Left kidney (tissue), 2 donors: Measurements from ENCODE around the gene FAF2. TPM values are rescaled to one million over a fixed set of nuclear protein-coding genes. Genes with fewer than 3 reads are reported as not detected.
"Not testable (repeated sequence)": the region's sequence is repeated elsewhere in the genome, so short reads cannot be mapped to it uniquely, and the experiment has no call there.

Experiments
- DNase-seq: peaks from one replicate; pipeline ENCODE4 v3.0.0-alpha.2; 2013
- polyA plus RNA-seq: library from polyadenylated mRNA; unstranded; fragments of 120-200 nt; gene quantifications from one replicate; pipeline ENCODE4 v1.2.1, GENCODE V29; 2013; ENCODE audit not compliant: insufficient read length

Gene FAF2
- polyA plus RNA-seq, 1 donor: 56.6 TPM

DNA sequence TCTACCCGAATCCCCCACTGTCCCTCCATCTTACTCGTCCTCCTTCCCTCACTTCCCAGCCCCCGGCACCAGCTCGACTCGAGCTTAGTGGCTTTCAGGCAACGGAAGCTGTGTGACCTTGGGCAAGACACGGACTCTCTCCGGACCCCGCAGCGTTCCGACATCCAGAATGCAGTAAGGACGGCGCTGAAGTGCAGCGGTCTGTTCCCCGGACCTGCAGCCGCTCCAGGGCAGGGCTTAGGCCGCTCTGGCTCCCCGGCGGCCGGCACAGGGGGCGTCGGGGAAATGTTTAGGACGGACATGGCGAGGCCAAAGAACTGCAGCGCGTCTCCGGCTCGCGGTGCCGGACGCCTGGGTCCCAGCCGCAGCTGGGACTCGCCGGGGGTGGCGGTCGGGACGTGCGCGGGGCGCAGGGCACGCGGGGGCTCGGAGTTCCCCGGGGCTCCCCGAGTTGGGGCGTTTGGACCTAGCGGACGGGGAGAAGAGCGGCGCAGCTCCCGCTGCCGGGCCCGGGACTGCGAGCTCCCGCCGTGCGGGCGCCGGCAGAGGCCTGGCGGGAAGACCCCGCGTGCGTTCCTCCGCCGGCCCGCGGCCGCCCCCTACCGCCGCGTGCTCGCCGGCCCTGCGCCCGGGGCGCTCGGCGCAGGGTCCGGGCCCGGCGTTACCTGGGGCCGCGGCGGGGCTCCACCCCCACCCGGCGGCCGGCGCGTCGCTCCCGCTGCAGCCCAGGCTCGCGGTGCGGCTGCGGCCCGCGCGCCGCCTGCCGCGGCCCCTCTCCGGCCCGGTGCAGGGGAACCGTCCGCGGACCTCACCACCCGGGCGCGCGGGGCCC, 94.6 kb downstream of the FAF2 start:
- no peak for DNase-seq

- peak; percentile 60 for DNase-seq
These were observed 95.4 kb downstream of the FAF2 start for GRCh38 chr5:176543428-176544182.

DNA sequence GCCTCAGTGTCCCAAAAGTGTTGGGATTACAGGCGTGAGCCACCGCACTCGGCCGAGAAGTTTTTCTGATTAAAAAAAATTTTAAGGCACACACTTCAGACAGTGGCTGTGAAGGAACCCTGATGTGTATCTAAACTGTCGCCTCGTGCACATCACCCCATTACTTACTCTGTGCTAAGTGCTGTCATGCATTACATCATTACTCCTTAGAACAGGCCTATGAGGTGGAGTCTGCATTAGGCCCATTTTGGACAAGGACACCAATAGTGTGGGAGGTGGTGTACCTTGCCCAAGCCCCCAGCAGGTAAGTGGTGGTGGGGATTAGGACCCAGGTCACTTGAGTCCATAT, 97.2 kb downstream of the FAF2 start:
- no peak for DNase-seq

DNA sequence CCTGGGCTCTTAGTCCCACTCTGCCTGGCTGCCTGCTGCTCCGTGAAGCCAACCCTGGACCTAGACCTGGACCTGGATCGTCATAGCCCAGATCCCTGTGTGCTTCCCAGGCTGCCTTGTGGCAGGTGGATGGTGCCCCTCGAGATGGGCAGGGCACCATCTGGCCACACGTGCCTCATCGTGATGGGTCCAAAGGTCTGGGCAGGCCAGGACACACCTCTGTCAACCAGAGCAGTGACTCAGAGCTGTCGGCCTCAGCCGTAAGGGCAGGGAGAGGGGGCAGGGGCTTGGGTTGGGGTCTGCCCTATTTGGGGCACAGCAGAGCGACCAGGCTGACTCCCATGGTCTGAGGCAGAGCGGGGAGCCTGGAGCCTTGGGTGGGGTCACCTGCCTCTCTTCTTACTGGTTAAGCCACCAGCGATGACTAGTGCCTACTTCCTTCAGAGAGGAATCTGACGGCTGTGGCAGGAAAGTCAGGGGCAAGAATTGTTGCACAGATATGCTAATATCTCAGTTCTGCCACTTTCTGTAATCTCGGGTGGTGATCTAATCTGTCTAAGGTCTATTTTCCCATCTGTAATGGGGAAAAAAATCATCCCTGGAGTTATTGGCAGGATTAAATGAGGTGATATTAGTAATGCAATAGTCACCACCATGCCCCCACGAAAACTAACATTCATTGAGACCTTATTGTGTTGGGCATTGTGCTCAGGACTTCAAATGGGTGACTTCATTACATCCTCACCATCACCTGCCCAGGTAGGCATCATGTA, 97.7 kb downstream of the FAF2 start:
- DNase-seq: no peak

DNA sequence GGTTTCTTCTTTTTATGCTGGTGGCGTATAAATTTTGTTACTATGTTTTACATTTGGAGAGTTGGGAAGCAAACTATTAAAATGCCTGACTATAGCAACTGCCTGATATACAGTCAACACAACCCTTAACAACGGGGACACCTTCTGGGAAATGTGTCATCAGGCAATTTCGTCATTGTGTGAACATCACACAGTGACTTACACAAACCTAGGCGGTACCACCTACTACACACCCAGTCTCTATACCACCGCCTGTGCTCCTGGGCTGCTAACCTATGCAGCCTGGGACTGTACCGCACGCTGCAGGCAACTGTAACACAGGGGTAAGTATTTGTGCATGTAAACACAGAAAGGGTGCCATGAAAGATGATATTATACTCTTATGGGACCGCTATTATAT, 99.6 kb downstream of the FAF2 start:
- no peak for DNase-seq

GRCh38 chr5:176548967-176549444, 100.8 kb downstream of the FAF2 start, which contains the start of gene CDHR2:
Gene CDHR2 (plus strand): TSS chr5:176549342. CDS start chr5:176565353, 16,011 bp downstream.
- DNase-seq: no peak

GRCh38 chr5:176549871-176550270, 101.7 kb downstream of the FAF2 start:
- no peak for DNase-seq

GRCh38 chr5:176550275-176550831, 102.2 kb downstream of the FAF2 start:
- no peak for DNase-seq

DNA sequence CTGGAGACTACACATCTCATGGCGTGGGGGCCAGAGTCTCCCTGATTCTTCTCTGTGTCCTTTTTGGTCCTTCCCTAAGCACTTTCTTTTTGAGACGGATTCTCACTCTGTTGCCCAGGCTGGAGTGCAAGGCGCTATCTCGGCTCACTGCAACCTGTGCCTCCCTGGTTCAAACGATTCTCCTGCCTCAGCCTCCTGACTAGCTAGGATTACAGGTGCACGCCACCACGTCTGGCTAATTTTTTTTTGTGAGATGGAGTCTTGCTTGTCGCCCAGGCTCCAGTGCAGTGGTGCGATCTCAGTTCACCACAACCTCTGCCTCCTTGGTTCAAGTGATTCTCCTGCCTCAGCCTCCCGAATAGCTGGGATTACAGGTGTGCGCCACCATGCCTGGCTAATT, 102.8 kb downstream of the FAF2 start:
- not testable (repeated sequence) for DNase-seq

DNA sequence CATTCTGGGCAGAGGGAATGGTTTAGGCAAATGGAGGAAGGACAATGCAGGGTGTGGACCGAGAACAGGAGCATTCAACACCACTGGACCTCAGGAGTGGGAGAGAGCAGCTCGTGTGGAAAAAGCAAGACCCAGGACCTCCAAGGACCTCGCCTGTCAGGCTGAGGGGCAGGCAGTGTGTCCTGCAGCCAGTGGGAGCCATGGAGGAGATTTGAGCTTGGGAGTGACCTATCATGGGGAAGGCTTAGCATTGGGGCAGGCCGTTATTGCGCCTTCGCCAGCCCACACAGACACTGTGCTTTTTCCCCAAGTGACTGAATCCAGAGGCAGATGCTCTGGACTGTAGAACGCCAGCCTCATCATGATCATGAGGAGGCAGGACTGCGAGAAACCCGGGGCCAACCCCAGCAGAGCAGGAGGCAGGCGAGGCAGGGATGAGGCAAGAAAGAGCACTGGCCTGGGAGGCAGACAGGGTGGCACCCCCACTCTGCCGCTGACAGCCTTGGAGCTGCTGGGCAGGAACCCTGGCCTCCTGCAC, 104.2 kb downstream of the FAF2 start:
- DNase-seq: no peak

- DNase-seq: no peak
These were observed 105.3 kb downstream of the FAF2 start for GRCh38 chr5:176553260-176554085.

DNA sequence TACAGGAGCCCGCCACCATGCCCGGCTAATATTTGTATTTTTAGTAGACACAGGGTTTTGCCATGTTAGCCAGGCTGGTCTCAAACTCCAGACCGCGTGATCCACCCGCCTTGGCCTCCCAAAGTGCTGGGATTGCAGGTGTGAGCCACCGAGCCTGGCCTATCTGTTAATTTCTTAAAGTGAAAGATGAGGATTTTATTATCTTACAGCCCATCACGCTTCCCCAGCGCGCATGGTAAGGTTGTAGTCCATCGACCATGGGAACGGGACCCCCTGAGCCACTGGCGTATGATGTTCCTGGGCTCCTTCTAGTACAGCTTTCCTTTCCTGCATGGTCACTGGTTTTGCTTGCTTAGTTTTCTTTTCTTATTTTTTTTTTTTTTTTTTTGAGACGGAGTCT, 109.7 kb downstream of the FAF2 start:
- no peak for DNase-seq

Other genes with a start within 250 kb of the FAF2 start
- gene SIMC1, start 210.0 kb upstream of the FAF2 start, polyA plus RNA-seq: 20.5 TPM
- gene KIAA1191, start 86.6 kb upstream of the FAF2 start, polyA plus RNA-seq: 152 TPM
- 16.8 TPM for gene ARL10, start 82.9 kb upstream of the FAF2 start, polyA plus RNA-seq
- gene NOP16, start 59.8 kb upstream of the FAF2 start, polyA plus RNA-seq: 30.8 TPM
- gene HIGD2A, start 59.6 kb upstream of the FAF2 start, polyA plus RNA-seq: 89.8 TPM
- 45.0 TPM for gene CLTB, start 31.8 kb upstream of the FAF2 start, polyA plus RNA-seq
- 51.1 TPM for gene RNF44, start 89.0 kb downstream of the FAF2 start, polyA plus RNA-seq
- 25.0 TPM for gene CDHR2, start 101.0 kb downstream of the FAF2 start, polyA plus RNA-seq
- gene GPRIN1, start 161.8 kb downstream of the FAF2 start, polyA plus RNA-seq: 2.2 TPM
- 0.20 TPM for gene SNCB, start 182.1 kb downstream of the FAF2 start, polyA plus RNA-seq
- gene EIF4E1B, start 182.3 kb downstream of the FAF2 start, polyA plus RNA-seq: not detected
- gene TSPAN17, start 199.1 kb downstream of the FAF2 start, polyA plus RNA-seq: 29.3 TPM